Measurements from ENCODE around the gene SUN3.

Gene SUN3

GRCh38 chr7:47952224-47952623 lies 76.7 kb downstream of the SUN3 start:
- no peak overlapping the region for H3K4me3 ChIP-seq (ENCODE audit: low read depth in 1 of 2, low read length in 2 of 2)
- H3K9me3 ChIP-seq (ENCODE audit: low read length), result no peaks in the 10 kb centered on the region
- peaks cover 22% of the 10 kb centered on the region for H3K36me3 ChIP-seq (ENCODE audit: insufficient read depth, low read length)
- no peak overlapping the region for H3K27ac ChIP-seq (ENCODE audit: low read depth, low read length)
- no peak overlapping the region for H3K9ac ChIP-seq (ENCODE audit: low read length)
- no peaks in the 10 kb centered on the region for H3K27me3 ChIP-seq (ENCODE audit: control insufficient read depth in 1 of 2, insufficient read depth in 2 of 2, low read length in 2 of 2)
- no peaks in the 10 kb centered on the region for H3K4me1 ChIP-seq (ENCODE audit: insufficient read depth, low read length)

- Histone ChIP-seq H3K4me1 (ENCODE audit: insufficient read depth, low read length) (no peaks in the 10 kb centered on the region), H3K27me3 (ENCODE audit: control insufficient read depth in 1 of 2, insufficient read depth in 2 of 2, low read length in 2 of 2) (no peaks in the 10 kb centered on the region), H3K4me3 (ENCODE audit: low read depth in 1 of 2, low read length in 2 of 2) (no peak overlapping the region), H3K9ac (ENCODE audit: low read length) (no peak overlapping the region), H3K9me3 (ENCODE audit: low read length) (no peaks in the 10 kb centered on the region), H3K27ac (ENCODE audit: low read depth, low read length) (no peak overlapping the region), H3K36me3 (ENCODE audit: insufficient read depth, low read length) (peaks cover 14% of the 10 kb centered on the region)
These were observed 77.5 kb downstream of the SUN3 start for GRCh38 chr7:47951374-47951773.

GRCh38 chr7:47950714-47951113 lies 78.2 kb downstream of the SUN3 start:
- no peak overlapping the region for H3K9ac ChIP-seq (ENCODE audit: low read length)
- H3K27ac ChIP-seq (ENCODE audit: low read depth, low read length), result no peak overlapping the region

GRCh38 chr7:47949703-47950102 lies 79.2 kb downstream of the SUN3 start:
- Histone ChIP-seq H3K4me3 (ENCODE audit: low read depth in 1 of 2, low read length in 2 of 2) (no peak overlapping the region), H3K9ac (ENCODE audit: low read length) (no peak overlapping the region), H3K27ac (ENCODE audit: low read depth, low read length) (no peak overlapping the region), H3K36me3 (ENCODE audit: insufficient read depth, low read length) (peaks cover 5% of the 10 kb centered on the region), H3K27me3 (ENCODE audit: control insufficient read depth in 1 of 2, insufficient read depth in 2 of 2, low read length in 2 of 2) (no peaks in the 10 kb centered on the region), H3K4me1 (ENCODE audit: insufficient read depth, low read length) (no peaks in the 10 kb centered on the region), H3K9me3 (ENCODE audit: low read length) (no peaks in the 10 kb centered on the region)

More at GRCh38 chr7:47950714-47951113, 78.2 kb downstream of the SUN3 start:
- Histone ChIP-seq H3K4me1 (ENCODE audit: insufficient read depth, low read length) (no peaks in the 10 kb centered on the region), H3K27me3 (ENCODE audit: control insufficient read depth in 1 of 2, insufficient read depth in 2 of 2, low read length in 2 of 2) (no peaks in the 10 kb centered on the region), H3K4me3 (ENCODE audit: low read depth in 1 of 2, low read length in 2 of 2) (no peak overlapping the region), H3K9me3 (ENCODE audit: low read length) (no peaks in the 10 kb centered on the region), H3K36me3 (ENCODE audit: insufficient read depth, low read length) (peaks cover 9% of the 10 kb centered on the region)

GRCh38 chr7:47948141-47948790 lies 80.6 kb downstream of the SUN3 start, which contains the start of gene PKD1L1:
TSS of gene PKD1L1 (minus strand) at chr7:47948466. CDS start at chr7:47948440, 26 bp downstream.
- Histone ChIP-seq H3K9me3 (ENCODE audit: low read length) (no peaks in the 10 kb centered on the region), H3K4me3 (ENCODE audit: low read depth in 1 of 2, low read length in 2 of 2) (no peak within 1 kb of the TSS), H3K36me3 (ENCODE audit: insufficient read depth, low read length) (no peaks in the 10 kb centered on the region), H3K27me3 (ENCODE audit: control insufficient read depth in 1 of 2, insufficient read depth in 2 of 2, low read length in 2 of 2) (no peaks in the 10 kb centered on the region), H3K27ac (ENCODE audit: low read depth, low read length) (no peak within 1 kb of the TSS), H3K4me1 (ENCODE audit: insufficient read depth, low read length) (no peaks in the 10 kb centered on the region), H3K9ac (ENCODE audit: low read length) (no peak within 1 kb of the TSS)

- Histone ChIP-seq H3K9ac (ENCODE audit: low read length) (no peak overlapping the region), H3K27me3 (ENCODE audit: control insufficient read depth in 1 of 2, insufficient read depth in 2 of 2, low read length in 2 of 2) (no peaks in the 10 kb centered on the region), H3K27ac (ENCODE audit: low read depth, low read length) (no peak overlapping the region), H3K4me3 (ENCODE audit: low read depth in 1 of 2, low read length in 2 of 2) (no peak overlapping the region), H3K4me1 (ENCODE audit: insufficient read depth, low read length) (no peaks in the 10 kb centered on the region), H3K36me3 (ENCODE audit: insufficient read depth, low read length) (no peaks in the 10 kb centered on the region), H3K9me3 (ENCODE audit: low read length) (no peaks in the 10 kb centered on the region)
These were observed 81.6 kb downstream of the SUN3 start for GRCh38 chr7:47947355-47947749.

GRCh38 chr7:47946581-47947354 lies 82.1 kb downstream of the SUN3 start:
- Histone ChIP-seq H3K36me3 (ENCODE audit: insufficient read depth, low read length) (no peaks in the 10 kb centered on the region), H3K9me3 (ENCODE audit: low read length) (no peaks in the 10 kb centered on the region), H3K9ac (ENCODE audit: low read length) (no peak overlapping the region), H3K4me3 (ENCODE audit: low read depth in 1 of 2, low read length in 2 of 2) (no peak overlapping the region), H3K27ac (ENCODE audit: low read depth, low read length) (no peak overlapping the region), H3K4me1 (ENCODE audit: insufficient read depth, low read length) (no peaks in the 10 kb centered on the region), H3K27me3 (ENCODE audit: control insufficient read depth in 1 of 2, insufficient read depth in 2 of 2, low read length in 2 of 2) (no peaks in the 10 kb centered on the region)

GRCh38 chr7:47945261-47946015 lies 83.5 kb downstream of the SUN3 start:
- H3K4me3 ChIP-seq (ENCODE audit: low read depth in 1 of 2, low read length in 2 of 2), result no peak overlapping the region
- H3K36me3 ChIP-seq (ENCODE audit: insufficient read depth, low read length), result no peaks in the 10 kb centered on the region
- H3K27me3 ChIP-seq (ENCODE audit: control insufficient read depth in 1 of 2, insufficient read depth in 2 of 2, low read length in 2 of 2), result no peaks in the 10 kb centered on the region
- H3K9me3 ChIP-seq (ENCODE audit: low read length), result no peaks in the 10 kb centered on the region
- no peaks in the 10 kb centered on the region for H3K4me1 ChIP-seq (ENCODE audit: insufficient read depth, low read length)
- H3K27ac ChIP-seq (ENCODE audit: low read depth, low read length), result no peak overlapping the region
- no peak overlapping the region for H3K9ac ChIP-seq (ENCODE audit: low read length)

GRCh38 chr7:47944536-47945260 lies 84.2 kb downstream of the SUN3 start:
- no peaks in the 10 kb centered on the region for H3K4me1 ChIP-seq (ENCODE audit: insufficient read depth, low read length)
- no peak overlapping the region for H3K9ac ChIP-seq (ENCODE audit: low read length)
- no peak overlapping the region for H3K4me3 ChIP-seq (ENCODE audit: low read depth in 1 of 2, low read length in 2 of 2)

GRCh38 chr7:47943676-47944474 lies 85.0 kb downstream of the SUN3 start:
- Histone ChIP-seq H3K27me3 (ENCODE audit: control insufficient read depth in 1 of 2, insufficient read depth in 2 of 2, low read length in 2 of 2) (no peaks in the 10 kb centered on the region), H3K9me3 (ENCODE audit: low read length) (no peaks in the 10 kb centered on the region), H3K4me1 (ENCODE audit: insufficient read depth, low read length) (no peaks in the 10 kb centered on the region), H3K9ac (ENCODE audit: low read length) (no peak overlapping the region), H3K36me3 (ENCODE audit: insufficient read depth, low read length) (no peaks in the 10 kb centered on the region), H3K4me3 (ENCODE audit: low read depth in 1 of 2, low read length in 2 of 2) (no peak overlapping the region), H3K27ac (ENCODE audit: low read depth, low read length) (no peak overlapping the region)

More at GRCh38 chr7:47944536-47945260, 84.2 kb downstream of the SUN3 start:
- no peak overlapping the region for H3K27ac ChIP-seq (ENCODE audit: low read depth, low read length)
- no peaks in the 10 kb centered on the region for H3K9me3 ChIP-seq (ENCODE audit: low read length)
- H3K36me3 ChIP-seq (ENCODE audit: insufficient read depth, low read length), result no peaks in the 10 kb centered on the region
- H3K27me3 ChIP-seq (ENCODE audit: control insufficient read depth in 1 of 2, insufficient read depth in 2 of 2, low read length in 2 of 2), result no peaks in the 10 kb centered on the region

All from muscle layer of colon (tissue), 2 donors.